Small intestine (tissue), 7 donors: ENCODE measurements around the gene OXNAD1. TPM values are rescaled to one million over a fixed set of nuclear protein-coding genes. Genes with fewer than 3 reads are reported as not detected.

Experiments used
- DNase-seq, 2 donors: peaks; one replicate each; pipeline versions ENCODE4 v3.0.0 to v3.0.0-alpha.2; 2013
- FAIRE-seq: peaks from 2 replicates; lab custom pipeline; 2012; peaks lifted over from hg19 to GRCh38; lab: Jason Lieb, UNC
- H3K27ac ChIP-seq, 3 donors: one replicate each; pipeline ENCODE4 v1.5.1; 2013; ENCODE audit warnings: low read length in 2 of 3, mild to moderate bottlenecking in 2 of 3, control low read depth in 1 of 3, inconsistent platforms in 1 of 3, low read depth in 1 of 3, moderate library complexity in 1 of 3
- H3K27me3 ChIP-seq, 3 donors: one replicate each; pipeline ENCODE4 v1.6.1; 2013; ENCODE audit warnings: low read length in 3 of 3, inconsistent platforms in 1 of 3; ENCODE audit not compliant: control insufficient read depth in 3 of 3, insufficient read depth in 3 of 3
- H3K36me3 ChIP-seq, 3 donors: one replicate each; pipeline ENCODE4 v1.6.1; 2013; ENCODE audit warnings: low read length in 3 of 3, inconsistent platforms in 1 of 3, low read depth in 1 of 3, mild to moderate bottlenecking in 1 of 3, moderate library complexity in 1 of 3; ENCODE audit not compliant: control insufficient read depth in 3 of 3, insufficient read depth in 2 of 3
- H3K4me1 ChIP-seq, 3 donors: one replicate each; pipeline ENCODE4 v1.6.1; 2013; ENCODE audit warnings: low read length in 2 of 3, inconsistent platforms in 1 of 3, low read depth in 1 of 3, mild to moderate bottlenecking in 1 of 3, moderate library complexity in 1 of 3; ENCODE audit not compliant: control insufficient read depth in 3 of 3, insufficient read depth in 2 of 3
- H3K4me3 ChIP-seq, 3 donors: one replicate each; pipeline ENCODE4 v1.5.1; 2013; ENCODE audit warnings: low read length in 3 of 3, control low read depth in 1 of 3, inconsistent platforms in 1 of 3, low read depth in 1 of 3, mild to moderate bottlenecking in 1 of 3, moderate library complexity in 1 of 3
- H3K9me3 ChIP-seq, 2 donors: one replicate each; pipeline ENCODE4 v1.6.1; 2013; ENCODE audit warnings: low read depth in 1 of 2, low read length in 1 of 2; ENCODE audit not compliant: control insufficient read depth in 2 of 2, insufficient read depth in 1 of 2
- WGBS, 3 donors: extraction: QIAGEN DNeasy Blood & Tissue Kit; methylation state at CpG; one replicate each; pipeline ENCODE4 v1.1.7; 2013; 5-methylcytosine and 5-hydroxymethylcytosine counted together
- polyA plus RNA-seq, 4 donors: library from polyadenylated mRNA; stranded (reverse) in 3 of 4; unstranded in 1 of 4; fragments of 200-250 nt in 3 of 4; fragments of 120-200 nt in 1 of 4; gene quantifications; one replicate each; pipeline versions ENCODE4 v1.2.1 to v1.2.3, GENCODE V29; 2013
- donor health status: healthy with polysubstance abuse.
- donor health status: control.
- donor health status: control.
- donor health status: Bipolar disorder and iron deficiency.
- donor health status: healthy.

Gene OXNAD1
- polyA plus RNA-seq, 4 donors = 15.3 to 28.4 (median 18.3) TPM

DNA sequence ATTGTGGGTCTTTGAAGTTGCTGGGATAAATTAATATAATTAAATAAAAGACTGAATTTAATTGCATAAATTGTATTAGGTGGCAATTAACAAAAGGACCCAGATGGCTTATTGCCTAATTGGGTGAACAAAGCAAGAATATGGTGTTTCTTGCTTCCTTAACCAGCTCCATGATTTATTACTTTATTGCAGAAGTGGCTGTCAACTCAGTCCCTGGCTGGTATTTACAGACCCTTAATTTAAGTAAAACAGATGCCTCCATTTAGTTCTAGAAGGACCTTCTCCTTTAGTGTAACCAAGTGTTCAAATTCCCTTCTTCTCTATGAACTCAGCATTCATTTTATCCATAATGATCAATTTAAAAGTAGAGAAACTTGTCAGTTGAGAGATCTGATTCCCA, 35.3 kb upstream of the OXNAD1 start:
- DNase-seq (no peak), FAIRE-seq (no peak)
- no peak overlapping the region for H3K4me3 ChIP-seq
- no peaks in the 10 kb centered on the region for H3K9me3 ChIP-seq
- no peaks in the 10 kb centered on the region for H3K36me3 ChIP-seq
- H3K27me3 ChIP-seq = peaks cover 0 to 2% (median 0%) of the 10 kb centered on the region in 3 donors
- no peak overlapping the region for H3K27ac ChIP-seq
- no peaks in the 10 kb centered on the region for H3K4me1 ChIP-seq

DNA sequence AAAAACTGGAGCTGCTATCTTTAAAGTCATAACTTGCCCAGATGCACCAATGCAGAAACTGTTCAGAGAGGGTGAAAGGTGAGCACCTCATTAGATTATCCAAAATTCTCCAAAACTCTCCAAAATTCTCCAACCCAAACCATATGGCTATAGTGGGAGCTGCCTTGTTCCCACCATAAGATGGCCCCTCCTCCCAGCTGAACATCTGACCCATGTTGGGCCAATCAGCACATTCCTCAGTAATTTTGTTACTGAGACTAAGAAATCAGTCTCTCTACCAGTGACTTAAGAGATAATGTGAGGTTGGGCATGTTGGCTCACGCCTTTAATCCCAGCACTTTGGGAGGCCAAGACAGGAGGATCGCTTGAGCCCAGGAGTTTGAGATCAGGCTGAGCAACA, 33.0 kb upstream of the OXNAD1 start:
- H3K27ac ChIP-seq = no peak overlapping the region
- DNase-seq (no peak), FAIRE-seq (no peak)
- no peaks in the 10 kb centered on the region for H3K4me1 ChIP-seq
- 93 to 98% (median 97%) methylated on average over 2 of the region's 2 CpGs for WGBS, 3 donors
- no peaks in the 10 kb centered on the region for H3K9me3 ChIP-seq
- no peak overlapping the region for H3K4me3 ChIP-seq
- no peaks in the 10 kb centered on the region for H3K36me3 ChIP-seq
- H3K27me3 ChIP-seq = peaks cover 0 to 2% (median 0%) of the 10 kb centered on the region in 3 donors

DNA sequence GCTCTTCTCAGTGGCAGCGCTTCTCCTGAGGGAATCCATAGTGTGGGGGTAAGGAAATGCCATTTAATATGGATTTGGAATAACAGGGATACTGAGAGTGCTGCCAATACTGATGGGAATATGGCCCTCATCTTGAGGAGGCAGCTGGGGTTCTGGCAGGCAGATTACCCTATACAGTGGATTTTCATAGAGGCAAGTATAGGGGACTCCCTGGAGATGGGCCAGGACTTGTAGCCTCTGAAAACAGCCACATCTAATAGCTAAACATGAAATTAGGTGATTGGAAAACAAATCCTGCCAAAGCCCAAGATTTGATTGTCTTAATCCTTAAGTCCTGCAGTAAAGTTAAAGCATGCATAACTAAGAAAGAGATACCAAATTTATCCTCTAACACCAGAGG, 31.2 kb upstream of the OXNAD1 start:
- H3K27ac ChIP-seq = no peak overlapping the region
- no peak for DNase-seq
- no peaks in the 10 kb centered on the region for H3K36me3 ChIP-seq
- no peak for FAIRE-seq
- no peaks in the 10 kb centered on the region for H3K27me3 ChIP-seq
- H3K4me3 ChIP-seq = no peak overlapping the region
- no peaks in the 10 kb centered on the region for H3K4me1 ChIP-seq
- no peaks in the 10 kb centered on the region for H3K9me3 ChIP-seq
- WGBS, 3 donors = 90 to 97% (median 94%) methylated on average over 1 of the region's 1 CpG

DNA sequence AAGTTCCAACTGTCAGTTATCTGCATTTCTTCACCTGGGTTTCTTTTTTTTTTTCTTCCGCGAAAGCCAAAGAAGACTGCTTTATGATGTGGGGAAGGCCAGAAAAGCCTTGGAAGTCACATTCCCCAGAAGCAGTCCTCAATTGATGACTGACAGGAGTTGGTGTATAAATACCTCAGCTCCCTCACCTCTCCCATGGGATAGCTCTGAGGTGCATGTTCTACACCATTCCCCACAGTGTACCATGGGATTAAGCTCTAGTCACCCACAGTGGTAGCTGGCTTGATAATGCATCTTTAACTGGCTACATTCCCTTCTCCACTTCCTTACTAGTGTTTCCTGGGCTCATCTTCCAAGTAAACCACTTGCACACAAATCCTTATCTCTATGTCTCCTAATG, 30.7 kb upstream of the OXNAD1 start:
- no peaks in the 10 kb centered on the region for H3K9me3 ChIP-seq
- no peak overlapping the region for H3K4me3 ChIP-seq
- no peak for DNase-seq
- FAIRE-seq = no peak
- WGBS, 3 donors = 92 to 100% (median 97%) methylated on average over 2 of the region's 2 CpGs
- no peak overlapping the region for H3K27ac ChIP-seq
- H3K36me3 ChIP-seq = no peaks in the 10 kb centered on the region
- no peaks in the 10 kb centered on the region for H3K4me1 ChIP-seq
- no peaks in the 10 kb centered on the region for H3K27me3 ChIP-seq

DNA sequence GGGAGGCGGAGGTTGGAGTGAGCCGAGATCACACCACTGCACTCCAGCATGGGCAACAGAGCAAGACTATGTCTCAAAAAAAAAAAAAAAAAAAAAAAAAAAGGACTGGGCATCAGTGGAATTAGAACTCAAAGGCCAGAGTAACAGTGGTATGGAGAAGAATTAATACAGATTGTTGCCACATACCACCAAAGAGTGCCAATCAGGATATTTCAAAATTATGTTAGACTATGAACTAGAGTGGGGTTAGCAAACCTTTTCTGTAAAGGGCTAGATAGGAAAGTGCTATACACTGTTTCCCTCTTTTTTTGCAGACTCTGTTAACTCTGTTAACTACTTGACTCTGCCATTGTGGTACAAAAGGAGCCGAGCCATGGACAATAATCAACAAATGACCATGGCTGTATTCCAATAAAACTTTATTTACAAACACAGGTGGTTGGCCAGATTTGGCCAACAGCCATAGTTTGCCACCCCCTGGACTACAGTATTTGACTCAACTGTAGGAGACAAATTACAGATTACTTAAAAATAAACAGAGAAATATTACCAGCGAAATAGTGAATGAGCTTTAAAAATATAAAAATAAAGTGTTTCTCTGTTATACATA, 28.9 kb upstream of the OXNAD1 start:
- no peak for FAIRE-seq
- Histone ChIP-seq H3K4me1 (no peaks in the 10 kb centered on the region), H3K36me3 (no peaks in the 10 kb centered on the region), H3K4me3 (no peak overlapping the region), H3K27ac (no peak overlapping the region), H3K27me3 (no peaks in the 10 kb centered on the region), H3K9me3 (no peaks in the 10 kb centered on the region)
- DNase-seq = no peak
- WGBS, 3 donors = 81 to 89% (median 86%) methylated on average over 4 of the region's 4 CpGs

DNA sequence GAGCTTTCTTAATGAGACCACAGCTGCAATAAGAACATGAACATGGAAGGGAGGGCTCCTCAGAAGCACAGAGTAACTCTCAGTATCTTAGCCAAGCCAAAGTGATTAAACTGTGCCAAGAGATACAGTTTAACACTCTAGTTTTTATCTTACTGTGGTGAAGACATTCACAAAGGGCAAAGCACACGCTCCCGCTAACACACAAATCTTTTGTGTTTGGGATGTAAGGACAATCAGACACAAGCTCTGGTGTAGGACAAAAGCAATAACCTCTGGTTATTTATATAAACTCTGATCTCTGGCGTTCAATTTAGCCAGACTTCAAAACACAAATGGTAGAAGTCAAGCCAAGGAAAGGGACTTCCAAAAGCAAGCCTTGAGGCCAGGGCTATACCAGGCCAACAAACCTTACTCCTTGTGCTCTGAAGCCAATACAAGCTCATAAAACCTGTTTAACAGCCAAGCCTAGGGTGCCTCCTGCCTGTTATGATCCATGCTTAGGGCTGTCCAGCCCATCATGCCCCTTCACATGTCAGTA, 28.1 kb upstream of the OXNAD1 start:
- WGBS, 3 donors = 24 to 66% (median 27%) methylated on average over 3 of the region's 3 CpGs
- FAIRE-seq (no peak), DNase-seq (no peak)
- Histone ChIP-seq H3K27me3 (no peaks in the 10 kb centered on the region), H3K27ac (no peak overlapping the region), H3K4me3 (no peak overlapping the region), H3K4me1 (no peaks in the 10 kb centered on the region), H3K36me3 (no peaks in the 10 kb centered on the region), H3K9me3 (no peaks in the 10 kb centered on the region)

DNA sequence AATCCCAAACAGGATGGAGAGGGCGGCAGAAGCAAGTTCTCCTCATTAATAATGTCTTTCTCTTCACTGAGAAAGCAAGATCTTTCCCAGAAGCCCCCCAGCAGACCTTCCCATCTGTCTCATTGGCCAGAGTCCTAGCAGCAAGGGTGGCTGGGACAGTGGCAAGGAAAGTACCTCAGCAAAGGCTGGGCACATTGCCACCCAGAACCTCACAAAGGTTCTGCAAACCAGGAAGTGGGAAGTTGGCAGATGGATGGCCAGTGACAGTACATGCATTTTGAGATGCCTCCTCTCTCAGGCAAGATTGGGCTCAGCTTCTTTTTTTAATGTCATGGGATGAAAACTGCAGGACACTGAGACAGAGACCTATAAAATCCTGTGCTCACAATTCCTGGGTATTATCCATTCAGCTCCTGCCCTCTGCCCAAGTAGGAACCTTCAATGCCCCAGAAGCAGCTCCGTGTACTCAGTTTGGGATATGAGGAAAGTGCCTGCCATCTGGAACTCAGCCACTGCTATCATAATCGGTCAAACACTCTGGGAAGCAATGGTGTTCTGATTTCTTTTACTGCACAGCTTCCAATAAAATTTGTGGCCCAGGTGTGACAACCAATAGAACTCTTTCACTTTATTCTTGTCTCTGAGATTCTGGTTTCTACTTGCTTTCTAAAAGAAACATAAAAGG, 25.8 kb upstream of the OXNAD1 start:
- Histone ChIP-seq H3K4me1 (no peaks in the 10 kb centered on the region), H3K9me3 (no peaks in the 10 kb centered on the region), H3K4me3 (no peak overlapping the region), H3K27me3 (no peaks in the 10 kb centered on the region), H3K27ac (no peak overlapping the region), H3K36me3 (no peaks in the 10 kb centered on the region)
- FAIRE-seq (no peak), DNase-seq (no peak)
- WGBS, 3 donors = 57 to 70% (median 60%) methylated on average over 3 of the region's 3 CpGs

DNA sequence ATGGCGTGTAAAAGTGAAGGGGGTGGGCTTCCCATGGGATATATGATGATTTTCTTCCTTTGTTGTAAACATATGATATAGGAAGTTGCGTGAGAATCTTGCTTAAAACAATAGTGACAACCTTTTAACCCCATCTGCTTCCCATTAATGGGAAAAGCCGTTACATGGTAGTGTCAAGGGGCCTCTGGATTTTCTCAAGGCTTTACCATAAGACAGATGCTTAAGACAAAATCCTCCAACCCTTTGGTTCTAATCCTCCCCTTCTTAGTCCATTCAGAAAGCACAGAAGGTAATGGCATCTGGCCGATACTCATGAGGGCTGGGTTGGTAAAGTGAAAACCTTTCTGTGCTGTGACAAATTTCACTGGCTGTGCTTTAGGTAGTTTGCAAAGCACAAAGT, 25.2 kb upstream of the OXNAD1 start:
- 77 to 89% (median 86%) methylated on average over 4 of the region's 4 CpGs for WGBS, 3 donors
- FAIRE-seq = no peak
- Histone ChIP-seq H3K27ac (no peak overlapping the region), H3K9me3 (no peaks in the 10 kb centered on the region), H3K36me3 (no peaks in the 10 kb centered on the region), H3K27me3 (no peaks in the 10 kb centered on the region), H3K4me3 (no peak overlapping the region), H3K4me1 (no peaks in the 10 kb centered on the region)
- DNase-seq = no peak
